WTC11 (cell line): ENCODE results near the gene GPBP1L1. TPM values are rescaled to one million over a fixed set of nuclear protein-coding genes. Genes with fewer than 3 reads are reported as not detected.

Experiments used
- AR ChIP-seq: fragments of 250-450 bp; sonication (Bioruptor Pico); IDR thresholded peaks from 2 replicates; pipeline ENCODE4 v1.9.0; 2021; ENCODE audit warnings: mild to moderate bottlenecking
- CBFB ChIP-seq: sonication (generic); formaldehyde crosslinking; IDR thresholded peaks from 2 replicates; pipeline ENCODE4 v1.8.1; 2022; ENCODE audit warnings: mild to moderate bottlenecking, low read depth, missing genetic modification reagents
- CDX4 ChIP-seq: fragments of 250-450 bp; sonication (Bioruptor Pico); IDR thresholded peaks from 2 replicates; pipeline ENCODE4 v1.9.0; 2021; ENCODE audit warnings: moderate library complexity, mild to moderate bottlenecking, inconsistent platforms, borderline replicate concordance
- GABPB1 ChIP-seq: sonication (generic); formaldehyde crosslinking; IDR thresholded peaks from 2 replicates; pipeline ENCODE4 v1.8.1; 2023; ENCODE audit warnings: mild to moderate bottlenecking, missing genetic modification reagents
- HMGA2 ChIP-seq: fragments of 250-450 bp; sonication (Bioruptor Pico); IDR thresholded peaks from 2 replicates; pipeline ENCODE4 v1.4.0; 2021; ENCODE audit warnings: mild to moderate bottlenecking, moderate library complexity
- JAZF1 ChIP-seq: fragments of 250-450 bp; sonication (Bioruptor Pico); IDR thresholded peaks from 2 replicates; pipeline ENCODE4 v1.9.0; 2021; ENCODE audit warnings: moderate library complexity, mild to moderate bottlenecking, inconsistent platforms
- JUN ChIP-seq: sonication (generic); formaldehyde crosslinking; IDR thresholded peaks from 2 replicates; pipeline ENCODE4 v1.8.0; 2023; ENCODE audit warnings: mild to moderate bottlenecking, missing genetic modification reagents
- KAT7 ChIP-seq: sonication (generic); formaldehyde crosslinking; IDR thresholded peaks from 2 replicates; pipeline ENCODE4 v1.8.1; 2023; ENCODE audit warnings: missing genetic modification reagents, mild to moderate bottlenecking, borderline replicate concordance
- MLX ChIP-seq: sonication (generic); formaldehyde crosslinking; IDR thresholded peaks from 2 replicates; pipeline ENCODE4 v1.8.1; 2023; ENCODE audit warnings: mild to moderate bottlenecking, missing genetic modification reagents, moderate library complexity
- MXD4 ChIP-seq: fragments of 250-450 bp; sonication (Bioruptor Pico); IDR thresholded peaks from 2 replicates; pipeline ENCODE4 v1.8.0; 2021; ENCODE audit warnings: mild to moderate bottlenecking, moderate library complexity, borderline replicate concordance
- NFYB ChIP-seq: sonication (generic); formaldehyde crosslinking; conservative IDR thresholded peaks from 2 replicates; pipeline ENCODE4 v1.8.0; 2022; ENCODE audit warnings: low read depth, missing genetic modification reagents
- NR1H2 ChIP-seq: sonication (generic); formaldehyde crosslinking; IDR thresholded peaks from 2 replicates; pipeline ENCODE4 v1.9.0; 2021; ENCODE audit warnings: mild to moderate bottlenecking, moderate library complexity, missing genetic modification reagents
- OVOL2 ChIP-seq: fragments of 250-450 bp; sonication (Bioruptor Pico); IDR thresholded peaks from 2 replicates; pipeline ENCODE4 v1.9.0; 2021; ENCODE audit warnings: mild to moderate bottlenecking, borderline replicate concordance
- PRRX2 ChIP-seq: fragments of 250-450 bp; sonication (Bioruptor Pico); IDR thresholded peaks from 2 replicates; pipeline ENCODE4 v1.8.0; 2021; ENCODE audit warnings: mild to moderate bottlenecking
- RORB ChIP-seq: fragments of 250-450 bp; sonication (Bioruptor Pico); IDR thresholded peaks from 2 replicates; pipeline ENCODE4 v1.9.0; 2021; ENCODE audit warnings: mild to moderate bottlenecking
- SMAD3 ChIP-seq: sonication (generic); formaldehyde crosslinking; IDR thresholded peaks from 2 replicates; pipeline ENCODE4 v1.8.0; 2022; ENCODE audit warnings: missing genetic modification reagents, mild to moderate bottlenecking, borderline replicate concordance
- TCF7 ChIP-seq: sonication (generic); formaldehyde crosslinking; IDR thresholded peaks from 2 replicates; pipeline ENCODE4 v1.8.0; 2022; ENCODE audit warnings: mild to moderate bottlenecking, low read depth, missing genetic modification reagents, moderate library complexity
- TEAD1 ChIP-seq: sonication (generic); formaldehyde crosslinking; IDR thresholded peaks from 2 replicates; pipeline ENCODE4 v1.8.0; 2022; ENCODE audit warnings: mild to moderate bottlenecking, missing genetic modification reagents
- TP53 ChIP-seq: sonication (generic); formaldehyde crosslinking; IDR thresholded peaks from 2 replicates; pipeline ENCODE4 v1.8.1; 2023; ENCODE audit warnings: mild to moderate bottlenecking, missing genetic modification reagents
- ZBTB21 ChIP-seq: sonication (generic); formaldehyde crosslinking; IDR thresholded peaks from 2 replicates; pipeline ENCODE4 v1.8.1; 2023; ENCODE audit warnings: mild to moderate bottlenecking, missing genetic modification reagents, borderline replicate concordance
- ZBTB43 ChIP-seq: sonication (generic); formaldehyde crosslinking; IDR thresholded peaks from 2 replicates; pipeline ENCODE4 v1.8.1; 2023; ENCODE audit warnings: mild to moderate bottlenecking, missing genetic modification reagents
- ZMAT4 ChIP-seq: fragments of 250-450 bp; sonication (Bioruptor Pico); IDR thresholded peaks from 2 replicates; pipeline ENCODE4 v1.9.0; 2021; ENCODE audit warnings: mild to moderate bottlenecking
- ZNF281 ChIP-seq: sonication (generic); formaldehyde crosslinking; IDR thresholded peaks from 2 replicates; pipeline ENCODE4 v1.8.0; 2023; ENCODE audit warnings: mild to moderate bottlenecking, missing genetic modification reagents
- ZNF317 ChIP-seq: sonication (generic); formaldehyde crosslinking; IDR thresholded peaks from 2 replicates; pipeline ENCODE4 v1.8.1; 2023; ENCODE audit warnings: low read depth, mild to moderate bottlenecking, moderate library complexity, missing genetic modification reagents, borderline replicate concordance
- ZNF416 ChIP-seq: fragments of 250-450 bp; sonication (Bioruptor Pico); IDR thresholded peaks from 2 replicates; pipeline ENCODE4 v1.9.0; 2021; ENCODE audit warnings: mild to moderate bottlenecking, inconsistent platforms
- ZSCAN18 ChIP-seq: fragments of 250-450 bp; sonication (Bioruptor Pico); IDR thresholded peaks from 2 replicates; pipeline ENCODE4 v2.1.2; 2022; ENCODE audit warnings: mild to moderate bottlenecking, moderate library complexity
- total RNA-seq: library from RNA; stranded (reverse); gene quantifications from 3 replicates; pipeline ENCODE4 v1.2.3, GENCODE V29; 2021

GPBP1L1 gene
- total RNA-seq, 1 experiment from 2014 or later, result 126 TPM

GRCh38 chr1:45583666-45584350 is 102.5 kb downstream of the GPBP1L1 start, which contains the start of gene NASP (continued):
- no peak for TF ChIP-seq MLX
- no peak for TF ChIP-seq HMGA2
- no peak for TF ChIP-seq RORB (CRISPR knock-in tag)
- no peak for TF ChIP-seq NFYB (CRISPR knock-in tag)
- no peak for TF ChIP-seq TP53 (CRISPR knock-in tag)
- TF ChIP-seq ZNF416 (CRISPR knock-in tag), result no peak
- no peak; the same call in 1 of the 2 replicates for TF ChIP-seq JUN
- TF ChIP-seq TCF7 (CRISPR knock-in tag), result no peak
- TF ChIP-seq AR (CRISPR knock-in tag), result 0 out of 2 replicates have a peak, but pooled peaks have one; percentile 59
- no peak for TF ChIP-seq ZNF281 (CRISPR knock-in tag)
- TF ChIP-seq ZNF317 (CRISPR knock-in tag), result no peak
- TF ChIP-seq SMAD3 (CRISPR knock-in tag), result no peak
- no peak for TF ChIP-seq ZSCAN18 (CRISPR knock-in tag)
- TF ChIP-seq KAT7 (CRISPR knock-in tag), result peak; percentile 79; the same call in 1 of the 2 replicates
- TF ChIP-seq JAZF1 (CRISPR knock-in tag), result no peak
- no peak for TF ChIP-seq OVOL2 (CRISPR knock-in tag)
- no peak for TF ChIP-seq ZBTB43 (CRISPR knock-in tag)
- no peak for TF ChIP-seq CDX4 (CRISPR knock-in tag)
- peak; percentile 34; the same call in 1 of the 2 replicates for TF ChIP-seq TEAD1
- TF ChIP-seq NR1H2 (CRISPR knock-in tag), result no peak
- TF ChIP-seq ZBTB21 (CRISPR knock-in tag), result no peak
- no peak for TF ChIP-seq ZMAT4 (CRISPR knock-in tag)
- no peak for TF ChIP-seq CBFB (CRISPR knock-in tag)
- TF ChIP-seq PRRX2 (CRISPR knock-in tag), result no peak
- TF ChIP-seq MXD4 (CRISPR knock-in tag), result no peak
- TF ChIP-seq GABPB1 (CRISPR knock-in tag), result no peak
